SK-N-MC (cell line): ENCODE data around the gene PEX14.

Source experiments
- EZH2 ChIP-seq: fragments of 200-600 bp; sonication (generic); IDR thresholded peaks from one replicate; pipeline ENCODE4 v1.6.1; 2017; ENCODE audit warnings: antibody characterized with exemption
- FOXP2 ChIP-seq: optimal IDR thresholded peaks from 2 replicates; pipeline ENCODE3; 2011; ENCODE audit warnings: mild to moderate bottlenecking, moderate library complexity; ENCODE audit not compliant: insufficient read depth; ENCODE audit errors: extremely low read length, control extremely low read depth
- POLR2AphosphoS5 ChIP-seq: IDR thresholded peaks from 2 replicates; pipeline ENCODE4 v1.6.1; 2012; ENCODE audit warnings: mild to moderate bottlenecking, low read depth, low read length, borderline replicate concordance

DNA sequence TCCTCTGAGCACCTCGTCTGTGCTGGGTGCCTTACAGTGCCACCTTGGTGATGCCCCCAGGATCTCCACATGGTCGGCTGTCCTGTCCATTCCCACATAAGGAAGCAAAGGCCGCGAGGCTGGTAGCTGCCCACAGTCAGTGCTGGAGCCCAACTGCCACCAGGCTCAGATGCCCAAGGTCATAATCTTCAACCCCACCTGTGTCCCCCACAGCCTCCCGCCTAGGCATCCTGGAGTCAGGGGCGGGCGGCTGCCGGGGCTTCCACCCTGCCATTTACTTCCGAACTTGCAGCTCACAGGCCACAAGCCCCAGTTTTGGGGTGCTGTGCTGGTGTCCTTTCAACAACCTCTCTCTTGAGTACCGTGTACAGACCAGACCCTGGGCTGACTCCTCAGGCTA, 195.4 kb downstream of the PEX14 start:
- TF ChIP-seq POLR2AphosphoS5 (no peak), EZH2 (no peak), FOXP2 (no peak)
